KOPT-K1 (cell line): Measurements from ENCODE around the gene PDE7B.

Source experiments
- H3K27ac ChIP-seq: fragments of 200-600 bp; sonication (generic); 2 replicates; pipeline ENCODE4 v1.5.1; 2016; ENCODE audit warnings: antibody characterized with exemption, mild to moderate bottlenecking, low read depth, low read length; ENCODE audit not compliant: poor library complexity, severe bottlenecking
- H3K36me3 ChIP-seq: fragments of 200-600 bp; sonication (generic); 2 replicates; pipeline ENCODE4 v1.5.1; 2017; ENCODE audit warnings: antibody characterized with exemption, mild to moderate bottlenecking, low read length, moderate library complexity; ENCODE audit not compliant: insufficient read depth
- H3K9me3 ChIP-seq: fragments of 200-600 bp; sonication (generic); 2 replicates; pipeline ENCODE4 v1.5.1; 2017; ENCODE audit warnings: antibody characterized with exemption, low read length, mild to moderate bottlenecking; ENCODE audit not compliant: insufficient read depth, poor library complexity, severe bottlenecking

Gene PDE7B

GRCh38 chr6:135891710-135892109, 40.2 kb downstream of the PDE7B start:
- Histone ChIP-seq H3K27ac (no peak overlapping the region), H3K36me3 (no peaks in the 10 kb centered on the region), H3K9me3 (no peaks in the 10 kb centered on the region)

GRCh38 chr6:135895231-135895911, 43.9 kb downstream of the PDE7B start:
- Histone ChIP-seq H3K9me3 (no peaks in the 10 kb centered on the region), H3K36me3 (no peaks in the 10 kb centered on the region), H3K27ac (no peak overlapping the region)

- no peak overlapping the region for H3K27ac ChIP-seq
- H3K36me3 ChIP-seq, result no peaks in the 10 kb centered on the region
- H3K9me3 ChIP-seq, result no peaks in the 10 kb centered on the region
These were observed 45.6 kb downstream of the PDE7B start for GRCh38 chr6:135897087-135897486.

- no peak overlapping the region for H3K27ac ChIP-seq
- H3K36me3 ChIP-seq, result no peaks in the 10 kb centered on the region
- H3K9me3 ChIP-seq, result no peaks in the 10 kb centered on the region
These were observed 50.4 kb downstream of the PDE7B start for GRCh38 chr6:135901774-135902524.

DNA sequence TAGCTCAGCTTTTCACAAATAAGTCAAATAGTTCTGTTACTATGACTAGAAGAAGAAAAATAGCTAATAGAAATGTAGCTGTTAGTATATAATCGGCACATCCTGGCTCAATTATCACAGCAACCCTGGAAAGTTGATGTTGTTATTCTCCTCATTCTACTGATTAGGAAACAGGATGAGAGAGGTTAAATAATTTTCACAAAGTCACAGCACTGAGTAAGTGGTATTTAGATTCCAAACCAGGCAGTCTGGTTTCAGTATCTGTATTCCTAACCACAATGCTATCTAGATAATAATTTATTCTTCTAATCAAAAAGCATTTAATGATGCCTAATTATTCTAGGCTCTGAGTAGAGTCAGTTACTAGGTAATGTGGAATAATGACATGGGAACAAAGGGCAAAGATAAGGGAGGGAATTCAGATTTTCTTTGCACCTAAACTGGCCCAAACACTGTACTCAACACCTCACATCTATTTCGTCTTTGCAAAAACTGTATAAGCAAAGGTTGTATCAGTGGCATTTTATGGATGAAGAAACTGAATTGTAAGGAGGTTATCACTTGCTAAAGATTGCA, 51.3 kb downstream of the PDE7B start:
- Histone ChIP-seq H3K27ac (no peak overlapping the region), H3K36me3 (no peaks in the 10 kb centered on the region), H3K9me3 (no peaks in the 10 kb centered on the region)

DNA sequence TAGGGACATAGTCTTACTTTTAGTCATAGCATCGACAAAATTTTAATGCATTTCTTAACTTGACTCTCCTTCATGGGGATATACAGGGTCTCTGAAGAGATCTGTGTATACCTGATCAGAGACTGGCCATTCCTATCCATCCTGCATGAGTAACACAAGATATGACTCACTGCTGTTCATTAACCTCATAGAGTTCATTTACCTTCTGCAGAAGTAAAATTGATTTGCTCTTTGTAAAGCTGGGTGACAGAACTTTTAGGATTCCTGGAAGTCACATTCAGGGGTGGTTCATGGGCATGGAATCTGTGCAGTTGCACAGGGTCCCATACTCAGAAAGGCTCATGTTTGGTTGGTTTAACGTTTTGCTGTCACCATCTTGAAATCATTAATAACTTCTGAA, 53.2 kb downstream of the PDE7B start:
- H3K36me3 ChIP-seq, result no peaks in the 10 kb centered on the region
- H3K9me3 ChIP-seq, result no peaks in the 10 kb centered on the region

DNA sequence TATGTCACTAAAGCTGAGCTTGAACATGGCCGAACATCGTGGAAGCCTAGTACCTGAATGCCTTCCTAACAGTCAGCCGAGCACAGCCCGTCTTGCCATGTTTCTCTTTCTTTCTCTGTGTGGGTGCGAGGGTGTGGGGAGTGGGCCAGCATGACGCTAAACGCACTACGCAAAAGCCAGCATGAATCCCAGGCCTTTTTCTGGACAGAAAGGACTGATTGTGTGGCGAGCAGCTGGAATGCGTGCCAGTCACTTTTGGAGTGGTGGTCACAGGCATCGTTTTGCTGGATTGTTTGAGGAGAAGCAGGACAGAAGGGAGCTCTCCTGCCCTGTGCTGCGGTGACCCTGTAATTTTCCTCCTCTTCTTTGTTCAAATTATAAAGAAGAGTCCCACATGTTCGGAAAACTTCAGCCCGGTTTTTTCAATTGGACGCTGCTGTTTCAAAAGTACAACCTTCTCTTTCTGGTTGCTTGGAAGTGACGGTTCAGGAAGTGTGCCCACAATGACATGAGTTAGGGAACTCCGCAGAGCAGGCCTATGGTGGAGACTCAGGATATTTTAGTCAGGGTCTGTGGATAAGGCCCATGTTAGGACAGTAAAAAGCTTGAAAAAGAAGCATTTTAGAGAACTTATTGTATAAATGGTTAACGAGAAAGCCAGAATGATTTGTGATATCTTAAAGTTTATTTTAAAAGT, 54.3 kb downstream of the PDE7B start:
- H3K9me3 ChIP-seq, result no peaks in the 10 kb centered on the region
- H3K27ac ChIP-seq, result no peak overlapping the region
- no peaks in the 10 kb centered on the region for H3K36me3 ChIP-seq

More for the DNA sequence above, 53.2 kb downstream of the PDE7B start:
- no peak overlapping the region for H3K27ac ChIP-seq

GRCh38 chr6:135906542-135906941, 55.0 kb downstream of the PDE7B start:
- Histone ChIP-seq H3K36me3 (no peaks in the 10 kb centered on the region), H3K27ac (no peak overlapping the region), H3K9me3 (no peaks in the 10 kb centered on the region)

- Histone ChIP-seq H3K36me3 (no peaks in the 10 kb centered on the region), H3K27ac (no peak overlapping the region), H3K9me3 (no peaks in the 10 kb centered on the region)
These were observed 55.5 kb downstream of the PDE7B start for GRCh38 chr6:135906972-135907465.

GRCh38 chr6:135909737-135910387, 58.4 kb downstream of the PDE7B start:
- no peak overlapping the region for H3K27ac ChIP-seq
- H3K9me3 ChIP-seq, result no peaks in the 10 kb centered on the region
- H3K36me3 ChIP-seq, result no peaks in the 10 kb centered on the region

- no peak overlapping the region for H3K27ac ChIP-seq
- no peaks in the 10 kb centered on the region for H3K9me3 ChIP-seq
These were observed 59.5 kb downstream of the PDE7B start for GRCh38 chr6:135910790-135911618.

GRCh38 chr6:135913785-135914184, 62.3 kb downstream of the PDE7B start:
- Histone ChIP-seq H3K36me3 (no peaks in the 10 kb centered on the region), H3K27ac (no peak overlapping the region), H3K9me3 (no peaks in the 10 kb centered on the region)

More at GRCh38 chr6:135910790-135911618, 59.5 kb downstream of the PDE7B start:
- H3K36me3 ChIP-seq, result no peaks in the 10 kb centered on the region

GRCh38 chr6:135919026-135919425, 67.5 kb downstream of the PDE7B start:
- Histone ChIP-seq H3K36me3 (no peaks in the 10 kb centered on the region), H3K27ac (no peak overlapping the region), H3K9me3 (no peaks in the 10 kb centered on the region)

- Histone ChIP-seq H3K36me3 (no peaks in the 10 kb centered on the region), H3K9me3 (no peaks in the 10 kb centered on the region), H3K27ac (no peak overlapping the region)
These were observed 69.2 kb downstream of the PDE7B start for GRCh38 chr6:135920689-135921088.
